Measurements from ENCODE around the gene MOCOS.
A peak's percentile ranks its signal among the peaks of the same experiment; 100 is the strongest.

The MOCOS gene

DNA sequence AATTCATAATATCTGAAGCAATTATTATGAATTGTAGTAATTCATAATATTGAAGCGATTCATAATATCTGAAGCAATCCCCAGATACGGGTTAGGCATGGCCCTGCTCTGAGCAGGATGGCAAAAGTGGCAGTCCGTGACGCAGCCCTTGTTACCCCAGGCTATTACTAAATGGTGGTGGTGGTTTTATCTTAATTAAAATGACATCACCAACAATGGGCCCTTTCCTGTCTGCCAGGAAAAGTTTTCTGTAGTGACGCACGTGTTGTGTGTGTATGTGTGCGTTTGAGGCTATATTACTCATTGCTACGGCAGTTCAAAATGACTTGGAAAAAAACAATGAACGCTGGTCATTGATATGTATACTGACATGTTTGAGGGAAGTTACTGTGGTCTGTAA lies 10.6 kb upstream of the MOCOS start:
- no peak overlapping the region for H3K4me3 ChIP-seq (ENCODE audit: low read depth, low read length)
- H3K27ac ChIP-seq (ENCODE audit: low read depth, low read length), result no peak overlapping the region
- H3K4me1 ChIP-seq (ENCODE audit: control insufficient read depth, insufficient read depth, low read length, unreplicated experiment), result peaks cover 11% of the 10 kb centered on the region
- H2AFZ ChIP-seq (ENCODE audit: low read length, unreplicated experiment), result no peak overlapping the region
- H3K27me3 ChIP-seq (ENCODE audit: insufficient read depth, low read length), result no peaks in the 10 kb centered on the region
- H3K36me3 ChIP-seq (ENCODE audit: insufficient read depth, low read length), result peaks cover 15% of the 10 kb centered on the region
- no peaks in the 10 kb centered on the region for H3K79me2 ChIP-seq (ENCODE audit: control insufficient read depth, insufficient read depth, low read length, unreplicated experiment)

GRCh38 chr18:36177913-36178312 lies 9.4 kb upstream of the MOCOS start:
- peaks cover 11% of the 10 kb centered on the region for H3K4me1 ChIP-seq (ENCODE audit: control insufficient read depth, insufficient read depth, low read length, unreplicated experiment)
- H2AFZ ChIP-seq (ENCODE audit: low read length, unreplicated experiment), result no peak overlapping the region
- no peaks in the 10 kb centered on the region for H3K27me3 ChIP-seq (ENCODE audit: insufficient read depth, low read length)

GRCh38 chr18:36179562-36180355 lies 7.5 kb upstream of the MOCOS start:
- no peak overlapping the region for H3K4me3 ChIP-seq (ENCODE audit: low read depth, low read length)

More at GRCh38 chr18:36177913-36178312, 9.4 kb upstream of the MOCOS start:
- H3K79me2 ChIP-seq (ENCODE audit: control insufficient read depth, insufficient read depth, low read length, unreplicated experiment), result no peaks in the 10 kb centered on the region
- H3K4me3 ChIP-seq (ENCODE audit: low read depth, low read length), result no peak overlapping the region
- H3K36me3 ChIP-seq (ENCODE audit: insufficient read depth, low read length), result peaks cover 12% of the 10 kb centered on the region
- H3K27ac ChIP-seq (ENCODE audit: low read depth, low read length), result no peak overlapping the region

DNA sequence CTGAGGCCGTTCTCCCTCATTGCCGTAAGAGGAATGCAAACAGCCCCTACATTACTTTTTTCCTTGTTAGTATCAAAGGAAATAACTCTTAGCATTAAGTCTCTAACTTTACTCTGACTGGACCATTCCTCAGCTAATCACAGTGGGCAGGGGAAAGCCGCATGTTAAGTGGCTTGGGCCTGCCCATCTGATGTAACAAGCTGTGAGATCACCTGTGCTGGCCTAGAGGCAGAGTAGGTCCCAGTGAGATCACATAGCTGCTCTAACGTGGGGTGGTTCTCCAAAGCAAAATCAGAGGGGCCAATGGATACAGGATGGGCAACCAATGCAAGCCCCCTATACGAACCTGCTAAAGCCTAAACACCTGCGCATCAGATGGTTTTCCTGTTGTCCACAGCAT lies 5.9 kb upstream of the MOCOS start:
- Histone ChIP-seq H3K4me1 (ENCODE audit: control insufficient read depth, insufficient read depth, low read length, unreplicated experiment) (peaks cover 11% of the 10 kb centered on the region), H3K4me3 (ENCODE audit: low read depth, low read length) (no peak overlapping the region), H3K27me3 (ENCODE audit: insufficient read depth, low read length) (no peaks in the 10 kb centered on the region), H3K36me3 (ENCODE audit: insufficient read depth, low read length) (peaks cover 7% of the 10 kb centered on the region; the same call in 1 of the 2 replicates), H2AFZ (ENCODE audit: low read length, unreplicated experiment) (no peak overlapping the region), H3K79me2 (ENCODE audit: control insufficient read depth, insufficient read depth, low read length, unreplicated experiment) (no peaks in the 10 kb centered on the region), H3K27ac (ENCODE audit: low read depth, low read length) (no peak overlapping the region)

More at GRCh38 chr18:36179562-36180355, 7.5 kb upstream of the MOCOS start:
- H3K79me2 ChIP-seq (ENCODE audit: control insufficient read depth, insufficient read depth, low read length, unreplicated experiment), result no peaks in the 10 kb centered on the region
- H2AFZ ChIP-seq (ENCODE audit: low read length, unreplicated experiment), result peak overlapping the region; percentile 27
- H3K4me1 ChIP-seq (ENCODE audit: control insufficient read depth, insufficient read depth, low read length, unreplicated experiment), result peaks cover 11% of the 10 kb centered on the region
- H3K27me3 ChIP-seq (ENCODE audit: insufficient read depth, low read length), result no peaks in the 10 kb centered on the region
- peaks cover 10% of the 10 kb centered on the region; the same call in 1 of the 2 replicates for H3K36me3 ChIP-seq (ENCODE audit: insufficient read depth, low read length)
- H3K27ac ChIP-seq (ENCODE audit: low read depth, low read length), result peak overlapping the region; percentile 38

- Histone ChIP-seq H3K36me3 (ENCODE audit: insufficient read depth, low read length) (peaks cover 1% of the 10 kb centered on the region; the same call in 1 of the 2 replicates), H2AFZ (ENCODE audit: low read length, unreplicated experiment) (no peak overlapping the region), H3K27ac (ENCODE audit: low read depth, low read length) (no peak overlapping the region), H3K4me1 (ENCODE audit: control insufficient read depth, insufficient read depth, low read length, unreplicated experiment) (peaks cover 11% of the 10 kb centered on the region), H3K4me3 (ENCODE audit: low read depth, low read length) (no peak overlapping the region), H3K27me3 (ENCODE audit: insufficient read depth, low read length) (no peaks in the 10 kb centered on the region), H3K79me2 (ENCODE audit: control insufficient read depth, insufficient read depth, low read length, unreplicated experiment) (no peaks in the 10 kb centered on the region)
Observed at GRCh38 chr18:36181898-36182506, 5.3 kb upstream of the MOCOS start.

GRCh38 chr18:36183033-36183432 lies 4.3 kb upstream of the MOCOS start:
- Histone ChIP-seq H3K27me3 (ENCODE audit: insufficient read depth, low read length) (no peaks in the 10 kb centered on the region), H2AFZ (ENCODE audit: low read length, unreplicated experiment) (no peak overlapping the region), H3K36me3 (ENCODE audit: insufficient read depth, low read length) (no peaks in the 10 kb centered on the region), H3K27ac (ENCODE audit: low read depth, low read length) (no peak overlapping the region), H3K4me1 (ENCODE audit: control insufficient read depth, insufficient read depth, low read length, unreplicated experiment) (peaks cover 11% of the 10 kb centered on the region), H3K79me2 (ENCODE audit: control insufficient read depth, insufficient read depth, low read length, unreplicated experiment) (no peaks in the 10 kb centered on the region), H3K4me3 (ENCODE audit: low read depth, low read length) (no peak overlapping the region)

- H2AFZ ChIP-seq (ENCODE audit: low read length, unreplicated experiment), result no peak overlapping the region
- H3K36me3 ChIP-seq (ENCODE audit: insufficient read depth, low read length), result no peaks in the 10 kb centered on the region
- H3K27me3 ChIP-seq (ENCODE audit: insufficient read depth, low read length), result no peaks in the 10 kb centered on the region
- H3K79me2 ChIP-seq (ENCODE audit: control insufficient read depth, insufficient read depth, low read length, unreplicated experiment), result no peaks in the 10 kb centered on the region
- no peak overlapping the region for H3K4me3 ChIP-seq (ENCODE audit: low read depth, low read length)
- peaks cover 14% of the 10 kb centered on the region for H3K4me1 ChIP-seq (ENCODE audit: control insufficient read depth, insufficient read depth, low read length, unreplicated experiment)
- H3K27ac ChIP-seq (ENCODE audit: low read depth, low read length), result no peak overlapping the region
Observed at GRCh38 chr18:36183987-36184386, 3.3 kb upstream of the MOCOS start.

DNA sequence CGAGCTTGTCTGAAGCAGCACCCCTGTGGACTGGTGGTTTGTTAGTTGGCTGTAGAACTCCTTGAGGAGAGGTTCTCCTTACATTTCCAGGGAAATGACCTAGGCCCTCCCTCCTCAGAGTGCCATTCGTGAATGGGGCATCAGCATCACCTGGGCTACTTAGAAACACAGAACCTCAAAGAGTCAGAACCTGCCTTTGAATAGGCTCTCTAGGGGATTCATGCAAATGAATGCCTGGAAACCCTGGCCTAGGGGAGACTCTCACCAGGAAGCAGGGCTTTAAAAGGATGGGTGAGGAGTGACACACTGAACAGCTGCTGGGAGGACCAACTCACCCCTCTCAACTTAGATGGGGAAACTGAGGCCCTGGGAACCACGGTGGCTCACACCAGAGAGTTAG lies 2.1 kb upstream of the MOCOS start:
- Histone ChIP-seq H3K27ac (ENCODE audit: low read depth, low read length) (no peak overlapping the region), H3K4me1 (ENCODE audit: control insufficient read depth, insufficient read depth, low read length, unreplicated experiment) (peaks cover 11% of the 10 kb centered on the region), H3K79me2 (ENCODE audit: control insufficient read depth, insufficient read depth, low read length, unreplicated experiment) (peaks cover 5% of the 10 kb centered on the region), H3K4me3 (ENCODE audit: low read depth, low read length) (no peak overlapping the region), H2AFZ (ENCODE audit: low read length, unreplicated experiment) (no peak overlapping the region), H3K36me3 (ENCODE audit: insufficient read depth, low read length) (no peaks in the 10 kb centered on the region), H3K27me3 (ENCODE audit: insufficient read depth, low read length) (no peaks in the 10 kb centered on the region)

GRCh38 chr18:36185901-36186460 lies 1.3 kb upstream of the MOCOS start:
- Histone ChIP-seq H3K4me3 (ENCODE audit: low read depth, low read length) (peak overlapping the region; percentile 99; the same call in 1 of the 2 replicates), H3K27ac (ENCODE audit: low read depth, low read length) (no peak overlapping the region), H3K4me1 (ENCODE audit: control insufficient read depth, insufficient read depth, low read length, unreplicated experiment) (peaks cover 8% of the 10 kb centered on the region), H2AFZ (ENCODE audit: low read length, unreplicated experiment) (no peak overlapping the region), H3K79me2 (ENCODE audit: control insufficient read depth, insufficient read depth, low read length, unreplicated experiment) (peaks cover 5% of the 10 kb centered on the region), H3K27me3 (ENCODE audit: insufficient read depth, low read length) (no peaks in the 10 kb centered on the region), H3K36me3 (ENCODE audit: insufficient read depth, low read length) (no peaks in the 10 kb centered on the region)

- Histone ChIP-seq H3K27me3 (ENCODE audit: insufficient read depth, low read length) (no peaks in the 10 kb centered on the region), H3K36me3 (ENCODE audit: insufficient read depth, low read length) (no peaks in the 10 kb centered on the region), H3K4me1 (ENCODE audit: control insufficient read depth, insufficient read depth, low read length, unreplicated experiment) (peaks cover 8% of the 10 kb centered on the region), H3K79me2 (ENCODE audit: control insufficient read depth, insufficient read depth, low read length, unreplicated experiment) (peaks cover 5% of the 10 kb centered on the region), H3K4me3 (ENCODE audit: low read depth, low read length) (peak overlapping the region; percentile 99), H2AFZ (ENCODE audit: low read length, unreplicated experiment) (peak overlapping the region; percentile 100), H3K27ac (ENCODE audit: low read depth, low read length) (no peak overlapping the region)
Observed at GRCh38 chr18:36186461-36187192, 670 bp upstream of the MOCOS start.

Data from ACC112 (cell line).